IPS-18c (cell line): ENCODE data around the gene CIROP.

Experiments used
- H3K4me3 ChIP-seq: 2 replicates; pipeline ENCODE4 v1.7.0; 2013; ENCODE audit warnings: low read depth, mild to moderate bottlenecking, low read length, moderate library complexity; ENCODE audit not compliant: insufficient read depth
- H3K9me3 ChIP-seq: one replicate; pipeline ENCODE4 v1.6.1; 2013; ENCODE audit warnings: mild to moderate bottlenecking, low read length, moderate library complexity; ENCODE audit not compliant: control insufficient read depth, insufficient read depth

The CIROP gene

DNA sequence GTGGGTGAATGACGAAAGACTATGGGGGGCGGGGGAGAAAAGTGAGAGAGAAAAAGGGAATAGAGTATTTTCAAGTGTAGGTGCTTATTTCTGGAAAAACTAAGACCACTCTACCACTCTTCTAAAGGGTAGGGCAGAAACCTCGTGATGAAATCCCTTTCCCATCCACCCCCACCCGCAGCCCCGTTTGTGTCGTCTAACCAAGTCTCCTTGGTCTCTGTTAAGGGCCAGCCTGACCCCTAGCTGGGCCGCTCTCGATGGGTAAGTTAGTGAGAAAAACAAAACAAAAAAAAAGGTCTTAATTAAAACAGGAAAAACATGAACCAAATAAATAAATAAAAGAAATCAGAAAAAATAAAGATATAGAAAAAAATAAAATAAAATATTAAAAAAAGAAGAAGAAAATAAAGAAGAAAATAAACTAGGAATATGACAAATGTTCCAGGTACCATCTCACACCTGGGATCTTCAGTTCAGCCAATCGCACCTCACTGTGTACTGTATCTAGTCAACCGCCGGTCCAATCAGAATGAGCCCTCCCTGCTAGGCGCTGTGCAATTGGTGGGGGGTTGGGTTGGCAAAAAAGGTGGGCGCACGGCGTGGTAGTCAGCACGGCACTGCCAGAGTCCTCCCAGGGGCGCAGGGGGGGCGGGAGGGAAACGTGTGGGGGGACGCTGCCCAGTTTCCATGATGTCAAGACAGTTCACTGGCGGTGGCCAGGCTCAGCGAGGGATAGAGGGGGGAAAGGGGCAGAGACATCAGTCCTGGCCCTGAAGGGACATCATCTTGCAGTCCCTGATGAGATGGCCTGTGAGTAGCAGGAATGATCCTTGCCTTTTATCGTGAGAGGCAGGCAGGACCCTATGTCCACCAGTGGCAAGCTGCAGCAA, 37.7 kb downstream of the CIROP start:
- Histone ChIP-seq H3K4me3 (no peak overlapping the region), H3K9me3 (no peaks in the 10 kb centered on the region)

- H3K4me3 ChIP-seq, result no peak overlapping the region
- no peaks in the 10 kb centered on the region for H3K9me3 ChIP-seq
Observed at GRCh38 chr14:23066368-23066767, 38.4 kb downstream of the CIROP start.

DNA sequence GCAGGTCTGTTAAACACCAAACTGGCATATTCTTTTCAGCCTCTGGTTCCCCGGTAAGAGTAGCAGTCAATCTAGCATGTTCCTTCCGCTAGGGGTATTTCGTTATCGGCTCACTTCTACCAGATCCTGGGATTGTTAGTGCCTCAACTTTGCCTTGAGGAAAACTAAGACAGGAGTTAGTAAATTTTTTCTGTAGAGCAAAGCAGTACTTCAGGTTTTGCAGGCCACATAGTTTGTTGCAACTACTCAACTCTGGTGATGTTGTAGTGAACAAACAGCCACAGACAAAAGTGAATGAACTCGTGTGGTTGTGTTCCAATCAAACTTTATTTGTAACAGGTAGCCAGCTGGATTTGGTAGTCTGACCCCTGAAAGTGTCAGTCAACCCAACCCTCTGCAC, 41.2 kb downstream of the CIROP start:
- Histone ChIP-seq H3K4me3 (no peak overlapping the region), H3K9me3 (no peaks in the 10 kb centered on the region)

GRCh38 chr14:23062002-23062401, 42.8 kb downstream of the CIROP start:
- H3K9me3 ChIP-seq, result no peaks in the 10 kb centered on the region
- no peak overlapping the region for H3K4me3 ChIP-seq

- Histone ChIP-seq H3K4me3 (no peak overlapping the region), H3K9me3 (no peaks in the 10 kb centered on the region)
Observed at GRCh38 chr14:23060536-23061260, 44.1 kb downstream of the CIROP start.

GRCh38 chr14:23058654-23059504, 45.9 kb downstream of the CIROP start:
- Histone ChIP-seq H3K4me3 (no peak overlapping the region), H3K9me3 (no peaks in the 10 kb centered on the region)

- H3K4me3 ChIP-seq, result peak overlapping the region; percentile 82
- no peaks in the 10 kb centered on the region for H3K9me3 ChIP-seq
Observed at GRCh38 chr14:23057757-23058653, 46.8 kb downstream of the CIROP start.

DNA sequence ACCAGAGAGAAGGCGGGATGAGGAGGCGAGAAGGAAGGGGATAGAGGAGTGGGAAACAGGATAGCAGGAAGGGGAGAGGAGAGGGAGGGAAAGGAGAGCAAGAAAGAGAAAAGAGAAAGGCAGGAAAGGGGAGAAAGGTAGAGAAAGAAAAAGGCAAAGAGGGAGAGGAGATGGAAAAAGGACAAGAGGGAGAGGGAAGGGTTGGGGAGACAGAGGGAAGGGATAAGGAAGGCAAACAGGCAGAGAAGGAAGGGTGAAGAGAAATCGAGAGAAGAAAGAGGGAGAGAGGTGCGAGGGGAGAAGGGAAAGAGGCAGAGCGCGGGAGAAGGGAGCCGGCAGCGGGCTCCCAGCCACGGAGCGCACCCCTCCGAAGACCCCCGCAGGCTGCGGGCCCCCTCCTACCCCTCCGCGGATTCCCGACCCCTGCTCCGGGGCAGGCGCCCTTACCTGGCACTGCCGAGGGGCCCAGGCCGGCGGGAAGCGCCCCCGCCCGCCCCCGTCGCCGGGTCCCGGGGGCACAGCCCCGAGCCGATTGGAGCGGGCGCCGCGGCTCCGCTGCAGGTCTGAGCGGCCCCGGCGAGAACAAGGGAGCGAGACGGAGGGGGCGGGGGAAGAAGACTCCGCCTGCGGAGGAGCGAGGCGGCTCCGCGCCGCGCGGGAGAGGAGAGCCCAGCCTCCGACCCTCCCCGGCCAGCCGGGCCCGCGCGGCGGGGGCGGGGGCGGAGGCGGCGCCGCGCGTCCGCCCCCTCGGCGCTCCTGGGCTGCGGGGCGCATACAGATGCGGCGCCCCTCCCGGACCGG, 47.6 kb downstream of the CIROP start, which contains the start of gene CDH24:
Gene CDH24, minus strand, starts transcription at position 565 of the 801 bp plus-strand sequence. CDS start 1,787 bp downstream, outside the sequence.
- Histone ChIP-seq H3K9me3 (no peaks in the 10 kb centered on the region), H3K4me3 (peak within 1 kb of the TSS; percentile 82)

DNA sequence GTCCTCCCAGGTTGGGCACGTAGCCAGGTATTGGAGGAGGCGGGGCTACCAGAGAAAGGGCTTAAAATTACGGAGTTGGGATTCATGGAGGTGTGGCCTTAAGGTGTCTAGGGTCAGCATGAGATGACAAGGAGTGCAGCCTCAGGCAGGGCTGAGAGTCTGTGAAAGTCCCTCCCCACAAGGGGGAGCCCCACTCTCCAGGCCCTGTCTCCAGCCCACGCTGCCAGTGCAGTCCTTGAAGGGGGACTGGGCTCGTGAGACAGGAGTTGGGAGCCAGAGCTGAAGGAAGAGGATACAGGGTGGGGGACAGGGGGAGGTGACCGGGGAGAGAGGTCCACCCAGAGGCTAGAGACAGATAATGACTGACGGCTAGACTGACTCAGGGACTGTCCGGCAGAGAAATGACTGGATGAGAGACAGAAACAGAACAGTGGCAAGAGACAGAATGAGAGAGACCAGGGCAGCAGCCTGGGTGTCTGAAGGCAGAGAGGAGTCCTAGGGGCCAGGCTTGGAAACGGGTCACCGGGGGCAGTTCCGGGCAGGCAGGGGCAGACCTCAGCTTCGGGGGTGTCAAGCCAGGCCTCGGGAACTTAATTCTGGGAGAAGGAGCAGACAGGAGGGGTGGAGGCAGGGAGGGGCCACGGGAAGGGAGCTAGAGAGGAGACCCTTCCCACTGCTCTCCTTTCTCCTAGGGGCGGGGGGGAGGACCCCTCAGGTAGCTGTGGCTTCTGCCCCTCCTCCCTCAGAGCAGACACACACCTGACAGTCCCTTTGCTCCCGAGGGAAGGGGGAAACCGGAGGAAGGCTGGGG, 48.4 kb downstream of the CIROP start:
- Histone ChIP-seq H3K9me3 (no peaks in the 10 kb centered on the region), H3K4me3 (peak overlapping the region; percentile 82)

- peak overlapping the region; percentile 28; the same call in 1 of the 2 replicates for H3K4me3 ChIP-seq
- no peaks in the 10 kb centered on the region for H3K9me3 ChIP-seq
Observed at GRCh38 chr14:23055621-23056144, 49.1 kb downstream of the CIROP start.

DNA sequence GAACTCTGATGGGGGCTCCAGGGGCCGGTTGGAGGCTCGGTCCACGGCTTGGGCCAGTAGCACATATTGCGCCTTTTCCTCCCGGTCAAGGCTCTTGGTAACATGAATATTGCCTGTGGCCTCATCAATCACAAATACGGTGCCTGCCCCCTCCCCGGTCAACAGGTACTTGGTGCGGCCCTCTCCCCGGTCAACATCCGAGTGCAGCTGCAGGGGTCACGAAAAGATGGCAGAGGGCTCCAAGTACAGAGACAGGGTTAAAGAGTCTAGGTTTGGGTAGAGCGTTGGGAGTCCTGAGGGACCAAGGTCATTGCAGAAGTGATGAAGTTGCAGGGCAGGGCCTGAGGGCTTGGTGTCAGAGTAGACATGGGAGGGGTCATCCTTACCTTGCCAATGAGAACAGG, 49.6 kb downstream of the CIROP start:
- H3K4me3 ChIP-seq, result no peak overlapping the region

DNA sequence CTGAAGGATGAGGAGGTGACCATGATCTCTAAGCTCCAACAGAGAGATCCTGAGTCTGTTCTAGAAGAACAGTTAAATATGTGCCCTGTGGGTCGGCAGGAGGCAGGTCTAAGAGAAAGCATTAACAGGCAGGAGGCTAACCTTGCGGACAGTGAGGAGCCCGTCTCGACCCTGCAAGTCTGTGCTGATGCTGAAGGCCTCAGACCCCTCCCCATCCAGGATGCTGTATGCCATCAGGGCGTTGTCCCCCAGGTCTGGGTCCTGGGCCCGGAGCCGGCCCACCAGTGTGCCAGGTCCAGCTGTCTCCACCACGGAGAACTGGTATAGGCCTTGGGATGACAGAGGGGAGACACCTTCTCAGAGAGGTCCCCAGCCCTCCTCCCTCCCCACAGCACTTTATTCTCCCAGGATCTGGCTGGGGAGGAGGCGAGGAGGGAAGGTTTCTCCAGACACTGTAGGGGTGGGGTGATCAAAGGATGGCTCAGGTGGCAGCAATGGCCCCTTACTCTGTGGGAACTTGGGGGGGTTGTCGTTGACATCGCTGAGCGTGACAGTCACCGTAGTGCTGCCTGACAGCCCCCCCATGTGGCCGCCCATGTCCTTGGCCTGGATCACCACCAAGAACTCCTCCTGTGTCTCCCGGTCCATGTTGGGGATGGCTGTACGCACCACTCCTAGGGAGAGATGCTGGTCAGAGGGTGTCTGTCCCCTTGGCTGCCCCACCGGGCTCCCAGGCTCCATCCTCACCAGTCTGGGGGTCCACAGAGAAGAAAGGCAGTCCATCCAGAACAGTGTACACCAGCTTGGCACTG, 50.6 kb downstream of the CIROP start:
- H3K4me3 ChIP-seq, result no peak overlapping the region
- H3K9me3 ChIP-seq, result no peaks in the 10 kb centered on the region

More for the DNA sequence above, 49.6 kb downstream of the CIROP start:
- no peaks in the 10 kb centered on the region for H3K9me3 ChIP-seq

- Histone ChIP-seq H3K4me3 (no peak overlapping the region), H3K9me3 (no peaks in the 10 kb centered on the region)
Observed at GRCh38 chr14:23053426-23053825, 51.4 kb downstream of the CIROP start.

DNA sequence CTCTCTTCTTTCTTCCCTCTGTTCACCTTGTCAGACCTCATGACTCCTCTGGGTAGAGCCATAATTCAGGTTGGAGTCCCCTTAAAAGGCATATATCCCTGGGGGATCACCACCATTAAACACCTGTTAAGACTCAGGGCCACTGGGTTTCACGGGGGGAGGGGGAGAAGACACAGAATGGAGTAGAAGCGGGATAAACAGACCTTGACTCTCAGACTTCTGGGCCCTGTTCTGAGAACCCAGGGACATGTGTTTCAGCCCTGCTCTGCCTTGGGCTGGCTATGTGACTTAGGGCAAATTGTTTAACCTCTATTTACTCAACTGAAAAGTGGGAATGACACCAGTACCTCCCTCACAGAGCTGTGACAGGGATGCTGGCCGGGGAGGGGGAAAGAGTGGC, 52.1 kb downstream of the CIROP start:
- H3K4me3 ChIP-seq, result no peak overlapping the region
- H3K9me3 ChIP-seq, result no peaks in the 10 kb centered on the region
